ENCODE measurements around the gene ADAM19. TPM values are rescaled to one million over a fixed set of nuclear protein-coding genes. Genes with fewer than 3 reads are reported as not detected.
A peak's percentile ranks its signal among the peaks of the same experiment; 100 is the strongest.

The ADAM19 gene
- total RNA-seq, 4 donors from 2014 or later: 4.0 to 28.1 (median 15.1) TPM

DNA sequence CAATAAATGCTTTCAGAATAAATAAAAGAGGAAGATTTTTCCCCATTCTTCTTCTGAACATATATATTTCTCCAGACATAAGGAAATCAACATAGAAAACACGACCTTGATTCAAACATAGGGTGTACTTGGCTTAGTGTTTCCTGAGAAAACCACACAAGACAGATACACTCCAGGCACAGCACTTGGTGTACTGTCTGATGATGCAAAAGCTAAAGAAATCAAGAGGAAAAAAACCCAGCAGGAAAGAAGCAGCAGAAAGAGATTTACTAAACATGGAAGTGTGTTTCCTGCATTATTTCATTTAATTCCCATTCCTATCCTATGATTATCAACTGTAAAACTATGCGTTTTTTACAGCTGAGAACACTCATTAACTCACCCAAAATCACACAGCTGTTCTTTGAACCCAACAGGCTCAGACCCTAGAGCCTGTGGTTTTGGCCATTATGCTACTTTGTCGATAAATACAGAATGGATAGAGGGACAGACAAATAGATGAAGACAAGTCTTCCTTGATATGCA lies 69.4 kb downstream of the ADAM19 start:
- DNase-seq: no peak
- in situ Hi-C loops (cut with MboI; ENCODE audit: low pct_ligation_motif_present in 1 of 4, low pct_unique_long_range_greater_than_20kb in 1 of 4, low sequenced_read_pairs in 3 of 4): no loop called here
- Histone ChIP-seq H3K27me3 (no peaks in the 10 kb centered on the region), H3K9me3 (no peaks in the 10 kb centered on the region), H3K36me3 (no peaks in the 10 kb centered on the region), H3K4me3 (no peak overlapping the region), H3K27ac (peak overlapping the region; percentile 0 to 50 (median 14)), H3K4me1 (peaks cover 10 to 23% (median 21%) of the 10 kb centered on the region in 4 donors)
- intact Hi-C loops (cut with DNase I; ENCODE audit: low total_unique reads): no loop called here
- TF ChIP-seq EP300 (IDR thresholded peaks at IDR 0.05; ENCODE audit: low read depth) (no peak), POLR2AphosphoS5 (IDR thresholded peaks at IDR 0.05) (no peak), POLR2A (IDR thresholded peaks at IDR 0.05) (no peak)
- TF ChIP-seq, protein P1, sequence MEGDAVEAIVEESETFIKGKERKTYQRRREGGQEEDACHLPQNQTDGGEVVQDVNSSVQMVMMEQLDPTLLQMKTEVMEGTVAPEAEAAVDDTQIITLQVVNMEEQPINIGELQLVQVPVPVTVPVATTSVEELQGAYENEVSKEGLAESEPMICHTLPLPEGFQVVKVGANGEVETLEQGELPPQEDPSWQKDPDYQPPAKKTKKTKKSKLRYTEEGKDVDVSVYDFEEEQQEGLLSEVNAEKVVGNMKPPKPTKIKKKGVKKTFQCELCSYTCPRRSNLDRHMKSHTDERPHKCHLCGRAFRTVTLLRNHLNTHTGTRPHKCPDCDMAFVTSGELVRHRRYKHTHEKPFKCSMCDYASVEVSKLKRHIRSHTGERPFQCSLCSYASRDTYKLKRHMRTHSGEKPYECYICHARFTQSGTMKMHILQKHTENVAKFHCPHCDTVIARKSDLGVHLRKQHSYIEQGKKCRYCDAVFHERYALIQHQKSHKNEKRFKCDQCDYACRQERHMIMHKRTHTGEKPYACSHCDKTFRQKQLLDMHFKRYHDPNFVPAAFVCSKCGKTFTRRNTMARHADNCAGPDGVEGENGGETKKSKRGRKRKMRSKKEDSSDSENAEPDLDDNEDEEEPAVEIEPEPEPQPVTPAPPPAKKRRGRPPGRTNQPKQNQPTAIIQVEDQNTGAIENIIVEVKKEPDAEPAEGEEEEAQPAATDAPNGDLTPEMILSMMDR (IDR thresholded peaks at IDR 0.05): no peak
- WGBS, 2 donors (ENCODE audit: low coverage in 1 of 2): 39 to 54% methylated on average over 3 of the region's 3 CpGs

DNA sequence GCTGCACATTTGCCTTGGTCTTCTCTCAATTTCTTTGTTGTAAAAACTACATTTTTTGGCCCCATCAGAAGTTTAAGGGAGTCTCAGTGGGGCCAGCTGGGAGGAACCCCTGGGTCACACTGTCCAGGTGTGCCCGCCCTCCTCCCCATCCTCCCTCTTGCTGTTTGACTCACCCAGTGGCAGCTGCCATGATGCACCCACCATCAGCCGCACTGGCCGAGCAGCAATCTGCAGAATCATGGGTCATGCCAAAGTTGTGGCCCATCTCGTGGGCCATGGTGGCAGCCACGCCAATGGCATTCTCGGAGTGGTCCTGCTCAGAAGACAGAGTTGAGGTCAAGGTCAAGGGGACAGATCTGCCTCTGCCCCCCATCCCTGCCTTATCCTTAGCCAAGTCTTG lies 70.1 kb downstream of the ADAM19 start:
- TF ChIP-seq POLR2AphosphoS5 (IDR thresholded peaks at IDR 0.05) (no peak), POLR2A (IDR thresholded peaks at IDR 0.05) (no peak), EP300 (IDR thresholded peaks at IDR 0.05; ENCODE audit: low read depth) (no peak)
- TF ChIP-seq, protein P1 (IDR thresholded peaks at IDR 0.05): no peak

DNA sequence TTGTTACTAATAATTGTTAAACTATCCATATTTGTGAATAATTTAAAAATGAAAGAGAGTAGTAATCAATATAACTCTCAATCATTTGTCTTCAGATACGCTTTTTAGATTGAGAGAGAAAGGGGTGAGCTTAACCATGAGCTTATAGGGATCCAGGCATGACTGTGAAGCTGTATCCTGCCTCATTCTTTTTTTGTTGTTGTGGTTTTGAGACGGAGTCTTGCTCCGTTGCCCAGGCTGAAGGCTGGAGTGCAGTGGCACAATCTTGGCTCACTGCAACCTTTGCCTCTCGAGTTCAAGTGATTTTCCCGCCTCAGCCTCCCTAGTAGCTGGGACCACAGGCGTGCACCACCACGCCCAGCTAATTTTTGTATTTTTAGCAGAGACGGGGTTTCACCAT lies 71.5 kb downstream of the ADAM19 start:
- in situ Hi-C loops (cut with MboI; ENCODE audit: low pct_ligation_motif_present in 1 of 4, low pct_unique_long_range_greater_than_20kb in 1 of 4, low sequenced_read_pairs in 3 of 4): no loop called here
- no peaks in the 10 kb centered on the region for H3K36me3 ChIP-seq
- 65 to 82% methylated on average over 3 to 8 of the region's 8 CpGs for WGBS, 2 donors (ENCODE audit: low coverage in 1 of 2)
- intact Hi-C loops (cut with DNase I; ENCODE audit: low total_unique reads): no loop called here
- no peaks in the 10 kb centered on the region for H3K27me3 ChIP-seq
- peaks cover 10 to 16% (median 14%) of the 10 kb centered on the region in 4 donors for H3K4me1 ChIP-seq
- H3K9me3 ChIP-seq: no peaks in the 10 kb centered on the region
- H3K4me3 ChIP-seq: no peak overlapping the region
- TF ChIP-seq, protein P1 (IDR thresholded peaks at IDR 0.05): no peak
- TF ChIP-seq EP300 (IDR thresholded peaks at IDR 0.05; ENCODE audit: low read depth) (no peak), POLR2AphosphoS5 (IDR thresholded peaks at IDR 0.05) (no peak), POLR2A (IDR thresholded peaks at IDR 0.05) (no peak)
- no peak for DNase-seq
- peak overlapping the region in 1 of 4 donors; percentile 53 for H3K27ac ChIP-seq

More for the DNA sequence above, 70.1 kb downstream of the ADAM19 start:
- peak overlapping the region; percentile 0 to 50 (median 14) for H3K27ac ChIP-seq
- intact Hi-C loops (cut with DNase I; ENCODE audit: low total_unique reads) (no loop called here), in situ Hi-C loops (cut with MboI; ENCODE audit: low pct_ligation_motif_present in 1 of 4, low pct_unique_long_range_greater_than_20kb in 1 of 4, low sequenced_read_pairs in 3 of 4) (no loop called here)
- H3K4me3 ChIP-seq: no peak overlapping the region
- 94% methylated on average over 6 of the region's 6 CpGs; no CpG with 5 or more reads in 1 of the 2 donors for WGBS, 2 donors (ENCODE audit: low coverage in 1 of 2)
- H3K9me3 ChIP-seq: no peaks in the 10 kb centered on the region
- H3K4me1 ChIP-seq: peaks cover 10 to 20% (median 17%) of the 10 kb centered on the region in 4 donors
- H3K27me3 ChIP-seq: no peaks in the 10 kb centered on the region
- no peak for DNase-seq
- no peaks in the 10 kb centered on the region for H3K36me3 ChIP-seq

DNA sequence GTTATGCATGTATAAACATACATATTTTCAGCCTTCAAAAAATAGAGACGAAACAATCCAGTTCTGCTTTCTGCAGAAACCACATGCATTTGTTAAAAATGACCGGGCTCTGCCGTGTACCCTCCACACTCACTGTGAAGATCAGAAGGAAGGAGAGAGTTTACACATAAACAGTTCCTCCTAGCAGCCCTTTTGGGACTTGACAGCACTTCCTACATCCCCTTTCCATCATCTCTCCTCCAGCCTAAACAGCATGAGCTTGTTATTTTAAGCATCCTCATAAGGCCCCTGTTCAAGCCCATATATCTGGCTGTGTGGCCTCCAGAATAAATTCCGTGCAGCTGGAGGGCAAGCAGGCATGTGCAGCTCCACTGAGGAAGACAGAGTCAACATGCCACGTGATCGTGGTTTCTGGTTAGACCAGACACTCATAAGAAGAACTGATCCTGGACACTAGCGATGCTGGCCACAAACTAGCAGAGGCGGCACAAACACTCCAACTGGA lies 73.4 kb downstream of the ADAM19 start:
- in situ Hi-C loops (cut with MboI; ENCODE audit: low pct_ligation_motif_present in 1 of 4, low pct_unique_long_range_greater_than_20kb in 1 of 4, low sequenced_read_pairs in 3 of 4): no loop called here
- 53 to 60% methylated on average over 4 to 8 of the region's 8 CpGs for WGBS, 2 donors (ENCODE audit: low coverage in 1 of 2)
- Histone ChIP-seq H3K4me3 (no peak overlapping the region), H3K4me1 (peaks cover under 1 to 8% (median 7%) of the 10 kb centered on the region in 4 donors), H3K9me3 (no peaks in the 10 kb centered on the region), H3K27ac (peak overlapping the region; percentile 1 to 53 (median 28)), H3K36me3 (no peaks in the 10 kb centered on the region), H3K27me3 (no peaks in the 10 kb centered on the region)
- TF ChIP-seq EP300 (IDR thresholded peaks at IDR 0.05; ENCODE audit: low read depth): no peak
- no peak for TF ChIP-seq POLR2A (IDR thresholded peaks at IDR 0.05)
- TF ChIP-seq POLR2AphosphoS5 (IDR thresholded peaks at IDR 0.05): peak in 1 of 3 donors; percentile 15
- TF ChIP-seq, protein P1 (IDR thresholded peaks at IDR 0.05): no peak
- DNase-seq: peak; percentile 50
- intact Hi-C loops (cut with DNase I; ENCODE audit: low total_unique reads): no loop called here
